SK-N-SH (cell line): Measurements from ENCODE around the gene DYNLT2B. TPM values are rescaled to one million over a fixed set of nuclear protein-coding genes. Genes with fewer than 3 reads are reported as not detected.

Source experiments
- CTCF ChIA-PET: fragments of 300-600, 350-600 bp; formaldehyde crosslinking; extraction: SDS; loops from one replicate; lab custom pipeline; 2021; lab: Yijun Ruan, JAX
- POLR2A ChIA-PET: fragments of 350-600 bp; sonication (Branson Sonifier 250); formaldehyde crosslinking; extraction: SDS; loops from one replicate; lab custom pipeline; 2020; ENCODE audit warnings: antibody characterized with exemption, inconsistent platforms; lab: Yijun Ruan, JAX
- DNase-seq: peaks from one replicate; pipeline ENCODE4 v3.0.0; 2012
- H2AFZ ChIP-seq: fragments of 200-600 bp; sonication (generic); 2 replicates; pipeline ENCODE4 v1.8.1; 2016; ENCODE audit warnings: antibody characterized with exemption, mild to moderate bottlenecking, low read depth
- H3F3A ChIP-seq: fragments of 200-600 bp; sonication (generic); replicated peaks from 2 replicates; pipeline ENCODE3; 2016; ENCODE audit warnings: antibody characterized with exemption, mild to moderate bottlenecking; ENCODE audit not compliant: insufficient read depth
- H3K27ac ChIP-seq, 2 experiments: fragments of 200-500 bp in 1 of 2; fragments of 200-600 bp in 1 of 2; sonication (Bioruptor generic) in 1 of 2; sonication (generic), shearing (Covaris generic) in 1 of 2; 2 replicates each; pipeline versions ENCODE4 v1.5.1 to v1.6.1; 2014 to 2016; ENCODE audit warnings: low read depth in 2 of 2, inconsistent platforms in 1 of 2, low read length in 1 of 2, mild to moderate bottlenecking in 1 of 2, mixed read lengths in 1 of 2
- H3K27me3 ChIP-seq: fragments of 200-600 bp; sonication (generic), shearing (Covaris generic); 2 replicates; pipeline ENCODE4 v1.6.1; 2016; ENCODE audit warnings: mixed run types; ENCODE audit not compliant: insufficient read depth
- H3K36me3 ChIP-seq, 2 experiments: fragments of 200-500 bp in 1 of 2; fragments of 200-600 bp in 1 of 2; sonication (Bioruptor generic) in 1 of 2; sonication (generic) in 1 of 2; replicated peaks in 1 of 2; 2 replicates each; pipeline versions ENCODE3 to v1.5.1; 2014 to 2016; ENCODE audit warnings: low read length in 1 of 2, mild to moderate bottlenecking in 1 of 2; ENCODE audit not compliant: insufficient read depth in 2 of 2, control insufficient read depth in 1 of 2
- H3K4me1 ChIP-seq, 2 experiments: fragments of 200-500 bp in 1 of 2; fragments of 200-600 bp in 1 of 2; sonication (Bioruptor generic) in 1 of 2; sonication (generic), shearing (Covaris generic) in 1 of 2; 2 replicates each; pipeline versions ENCODE4 v1.5.1 to v1.6.1; 2014 to 2016; ENCODE audit warnings: low read depth in 1 of 2, low read length in 1 of 2, mixed run types in 1 of 2; ENCODE audit not compliant: insufficient read depth in 2 of 2, control insufficient read depth in 1 of 2
- H3K4me2 ChIP-seq: fragments of 200-600 bp; sonication (generic), shearing (Covaris generic); 2 replicates; pipeline ENCODE4 v1.6.1; 2017; ENCODE audit warnings: mixed run types
- H3K4me3 ChIP-seq, 2 experiments: fragments of 200-500 bp in 1 of 2; fragments of 200-600 bp in 1 of 2; sonication (Bioruptor generic) in 1 of 2; sonication (generic), shearing (Covaris generic) in 1 of 2; 2 replicates each; pipeline versions ENCODE4 v1.5.1 to v1.8.1; 2014 to 2016; ENCODE audit warnings: low read depth in 2 of 2, inconsistent platforms in 1 of 2, low read length in 1 of 2, mild to moderate bottlenecking in 1 of 2, mixed read lengths in 1 of 2, moderate library complexity in 1 of 2
- H3K79me2 ChIP-seq: fragments of 200-600 bp; sonication (generic); 2 replicates; pipeline ENCODE4 v1.8.1; 2017; ENCODE audit warnings: mild to moderate bottlenecking; ENCODE audit not compliant: insufficient read depth
- H3K9ac ChIP-seq: fragments of 200-600 bp; sonication (generic); 2 replicates; pipeline ENCODE4 v1.6.1; 2017; ENCODE audit warnings: mixed run types
- H3K9me2 ChIP-seq: fragments of 200-600 bp; sonication (generic); 2 replicates; pipeline ENCODE4 v1.6.1; 2017; ENCODE audit warnings: mixed run types
- H3K9me3 ChIP-seq: fragments of 200-600 bp; sonication (generic); 2 replicates; pipeline ENCODE4 v1.6.1; 2017; ENCODE audit warnings: mixed run types, mild to moderate bottlenecking, moderate library complexity
- H4K20me1 ChIP-seq: fragments of 200-600 bp; sonication (generic); 2 replicates; pipeline ENCODE4 v1.6.1; 2017; ENCODE audit warnings: mild to moderate bottlenecking, mixed run types; ENCODE audit not compliant: insufficient read depth
- CHD2 ChIP-seq: fragments of 150-350 bp; IDR thresholded peaks from 2 replicates; pipeline ENCODE4 v1.6.1; 2018; ENCODE audit warnings: low read length; ENCODE audit not compliant: partially characterized antibody
- EP300 ChIP-seq, 2 experiments: IDR thresholded peaks; 2 replicates each; pipeline versions ENCODE4 v1.4.0 to v1.6.1; 2012; ENCODE audit warnings: borderline replicate concordance in 1 of 2, low read depth in 1 of 2, low read length in 1 of 2
- FOXJ3 ChIP-seq: sonication (generic); formaldehyde crosslinking; IDR thresholded peaks from 2 replicates; pipeline ENCODE4 v1.5.1; 2020; ENCODE audit warnings: mild to moderate bottlenecking, missing genetic modification reagents
- GATA2 ChIP-seq: sonication (generic); formaldehyde crosslinking; IDR thresholded peaks from 2 replicates; pipeline ENCODE4 v1.5.0; 2020; ENCODE audit warnings: mild to moderate bottlenecking, missing genetic modification reagents
- IRF3 ChIP-seq: fragments of 150-350 bp; IDR thresholded peaks from 2 replicates; pipeline ENCODE4 v1.6.1; 2016; ENCODE audit warnings: mild to moderate bottlenecking, low read depth, low read length
- JUND ChIP-seq: IDR thresholded peaks from 2 replicates; pipeline ENCODE4 v1.4.0; 2012
- NFIC ChIP-seq: IDR thresholded peaks from 2 replicates; pipeline ENCODE4 v1.4.0; 2012; ENCODE audit warnings: borderline replicate concordance
- NRF1 ChIP-seq: IDR thresholded peaks from 2 replicates; pipeline ENCODE4 v1.6.1; 2012; ENCODE audit warnings: low read depth, mild to moderate bottlenecking, low read length
- RCOR1 ChIP-seq: fragments of 150-350 bp; IDR thresholded peaks from 2 replicates; pipeline ENCODE4 v1.6.1; 2017; ENCODE audit warnings: antibody characterized with exemption, low read length
- TAF1 ChIP-seq: IDR thresholded peaks from 2 replicates; pipeline ENCODE4 v1.6.1; 2012; ENCODE audit warnings: low read depth, mild to moderate bottlenecking, low read length, moderate library complexity, borderline replicate concordance
- TCF12 ChIP-seq: IDR thresholded peaks from 2 replicates; pipeline ENCODE4 v1.4.0; 2012
- TEAD4 ChIP-seq: IDR thresholded peaks from 2 replicates; pipeline ENCODE4 v1.4.0; 2012; ENCODE audit warnings: mild to moderate bottlenecking, borderline replicate concordance; ENCODE audit not compliant: insufficient read depth
- YY1 ChIP-seq: IDR thresholded peaks from 2 replicates; pipeline ENCODE4 v1.4.0; 2012; ENCODE audit warnings: low read depth, mild to moderate bottlenecking
- WGBS: methylation state at CpG from one replicate; pipeline ENCODE4 v1.1.6; 2017; ENCODE audit warnings: low lambda C conversion rate; 5-methylcytosine and 5-hydroxymethylcytosine counted together
- polyA plus RNA-seq, 3 experiments: library from polyadenylated mRNA; depleted of rRNA; stranded (reverse); fragments of >200 nt; gene quantifications; 2 replicates each; pipeline ENCODE4 v1.2.3, GENCODE V29; 2012

The DYNLT2B gene
- polyA plus RNA-seq, 1 of the 3 experiments (the other 2 are of a cell fraction): 31.7 TPM

- TF ChIP-seq FOXJ3 (CRISPR knock-in tag) (no peak), TEAD4 (no peak), CHD2 (no peak)
Measured at GRCh38 chr3:196356556-196356955, 38.5 kb upstream of the DYNLT2B start (continued).

GRCh38 chr3:196355668-196356067, 37.6 kb upstream of the DYNLT2B start:
- Histone ChIP-seq H3K79me2 (no peaks in the 10 kb centered on the region), H3F3A (no peaks in the 10 kb centered on the region), H3K36me3 (peaks cover 52 to 53% of the 10 kb centered on the region in 2 experiments), H4K20me1 (no peaks in the 10 kb centered on the region), H3K4me1 (peaks cover 0 to 3% of the 10 kb centered on the region in 2 experiments; a peak in 1 of 4 replicates), H3K9me2 (no peaks in the 10 kb centered on the region), H3K27me3 (no peaks in the 10 kb centered on the region), H2AFZ (no peak overlapping the region), H3K4me3 (no peak overlapping the region), H3K9me3 (no peaks in the 10 kb centered on the region), H3K4me2 (no peak overlapping the region), H3K27ac (no peak overlapping the region), H3K9ac (no peak overlapping the region)
- CTCF ChIA-PET: no interaction called here
- TF ChIP-seq JUND (no peak), RCOR1 (no peak), EP300 (IDR thresholded peaks at IDR 0.05; ENCODE audit: borderline replicate concordance in 1 of 2, low read depth in 1 of 2, low read length in 1 of 2) (no peak), NRF1 (no peak), TCF12 (no peak), YY1 (no peak), NFIC (no peak), TEAD4 (no peak)
- 88% methylated on average over 1 of the region's 1 CpG for WGBS
- POLR2A ChIA-PET: no interaction called here
- no peak for DNase-seq

GRCh38 chr3:196354132-196354531, 36.1 kb upstream of the DYNLT2B start:
- H3K4me2 ChIP-seq: no peak overlapping the region
- no peaks in the 10 kb centered on the region for H3K9me3 ChIP-seq
- CTCF ChIA-PET: interaction anchor here (1.4 kb wide), 1 partner anchor 10 kb away, joined by 3 read pairs; no protein-coding TSS in a partner anchor
- H3K9ac ChIP-seq: no peak overlapping the region
- H3K9me2 ChIP-seq: no peaks in the 10 kb centered on the region
- peaks cover 3 to 6% of the 10 kb centered on the region in 2 experiments; a peak in 2 of 4 replicates for H3K4me1 ChIP-seq
- H3K36me3 ChIP-seq: peaks cover 51 to 57% of the 10 kb centered on the region in 2 experiments
- no peak for DNase-seq
- no peak overlapping the region for H3K4me3 ChIP-seq
- POLR2A ChIA-PET: no interaction called here
- no peaks in the 10 kb centered on the region for H3K27me3 ChIP-seq
- WGBS: 98% methylated on average over 6 of the region's 6 CpGs
- H2AFZ ChIP-seq: no peak overlapping the region
- no peak overlapping the region for H3K27ac ChIP-seq
- no peaks in the 10 kb centered on the region for H3F3A ChIP-seq
- H4K20me1 ChIP-seq: no peaks in the 10 kb centered on the region
- H3K79me2 ChIP-seq: no peaks in the 10 kb centered on the region
- no peak for TF ChIP-seq TAF1
- no peak for TF ChIP-seq YY1
- TF ChIP-seq GATA2 (CRISPR knock-in tag): no peak
- no peak for TF ChIP-seq IRF3
